Ureter (tissue), 1 donor: ENCODE measurements around the gene GTF3C5. TPM values are rescaled to one million over a fixed set of nuclear protein-coding genes. Genes with fewer than 3 reads are reported as not detected.
A peak's percentile ranks its signal among the peaks of the same experiment; 100 is the strongest.
"Not testable (repeated sequence)": the region's sequence is repeated elsewhere in the genome, so short reads cannot be mapped to it uniquely, and the experiment has no call there.

Experiments used
- DNase-seq: peaks from one replicate; pipeline ENCODE4 v3.0.0-alpha.2; 2020; ENCODE audit warnings: low spot score
- total RNA-seq: library from RNA; stranded (reverse); gene quantifications from one replicate; pipeline ENCODE4 v1.2.4, GENCODE V29; 2023
- donor health status: DM: yes; HTN: yes; CAD: no.

The GTF3C5 gene
- total RNA-seq, 1 donor from 2014 or later, result 60.7 TPM

- no peak for DNase-seq
Observed at GRCh38 chr9:133088756-133089155, 58.0 kb downstream of the GTF3C5 start.

- DNase-seq, result no peak
Observed at GRCh38 chr9:133089271-133089671, 58.5 kb downstream of the GTF3C5 start.

- no peak for DNase-seq
Observed at GRCh38 chr9:133090187-133090586, 59.4 kb downstream of the GTF3C5 start.

GRCh38 chr9:133090752-133091385 is 60.1 kb downstream of the GTF3C5 start:
- no peak for DNase-seq

- not testable (repeated sequence) for DNase-seq
Observed at GRCh38 chr9:133094351-133094750, 63.6 kb downstream of the GTF3C5 start.

GRCh38 chr9:133094842-133095393 is 64.1 kb downstream of the GTF3C5 start:
- no peak for DNase-seq

- no peak for DNase-seq
Observed at GRCh38 chr9:133098104-133098754, 67.4 kb downstream of the GTF3C5 start.

GRCh38 chr9:133098871-133099270 is 68.1 kb downstream of the GTF3C5 start:
- no peak for DNase-seq

- no peak for DNase-seq
Observed at GRCh38 chr9:133099726-133100505, 69.1 kb downstream of the GTF3C5 start.

GRCh38 chr9:133100506-133101355 is 69.9 kb downstream of the GTF3C5 start:
- DNase-seq, result no peak

GRCh38 chr9:133101356-133102189 is 70.8 kb downstream of the GTF3C5 start:
- DNase-seq, result no peak

- no peak for DNase-seq
Observed at GRCh38 chr9:133102190-133103021, 71.6 kb downstream of the GTF3C5 start.

- DNase-seq, result peak; percentile 70
Observed at GRCh38 chr9:133103183-133103986, 72.6 kb downstream of the GTF3C5 start.

- DNase-seq, result no peak
Observed at GRCh38 chr9:133103987-133104505, 73.2 kb downstream of the GTF3C5 start.

- DNase-seq, result no peak
Observed at GRCh38 chr9:133104718-133105460, 74.1 kb downstream of the GTF3C5 start.

- no peak for DNase-seq
Observed at GRCh38 chr9:133105461-133105770, 74.6 kb downstream of the GTF3C5 start.

- no peak for DNase-seq
Observed at GRCh38 chr9:133106511-133107244, 75.9 kb downstream of the GTF3C5 start.
